Neural cell (in vitro differentiated cells): ENCODE data around the gene HS6ST2.

Source experiments
- EP300 ChIP-seq: fragments of 450-650 bp; conservative IDR thresholded peaks from 2 replicates; pipeline ENCODE4 v1.6.1; 2014; ENCODE audit warnings: antibody characterized with exemption, mild to moderate bottlenecking, moderate library complexity; ENCODE audit not compliant: poor library complexity, severe bottlenecking
- EZH2 ChIP-seq: fragments of 200-600, 300-800 bp; shearing (Covaris generic), sonication (generic); IDR thresholded peaks from 2 replicates; pipeline ENCODE4 v1.6.1; 2014; ENCODE audit warnings: antibody characterized with exemption, low read length, borderline replicate concordance, mild to moderate bottlenecking; ENCODE audit not compliant: insufficient read depth, poor library complexity, severe bottlenecking
- MXI1 ChIP-seq: fragments of 450-650 bp; conservative IDR thresholded peaks from 2 replicates; pipeline ENCODE4 v1.6.1; 2014; ENCODE audit warnings: antibody characterized with exemption, mild to moderate bottlenecking; ENCODE audit not compliant: poor library complexity, severe bottlenecking
- POLR2AphosphoS5 ChIP-seq: IDR thresholded peaks from 2 replicates; pipeline ENCODE4 v1.6.1; 2012
- RAD21 ChIP-seq: fragments of 450-650 bp; conservative IDR thresholded peaks from 2 replicates; pipeline ENCODE4 v1.6.1; 2014; ENCODE audit warnings: antibody characterized with exemption, mild to moderate bottlenecking, moderate library complexity
- SMC3 ChIP-seq: fragments of 450-650 bp; conservative IDR thresholded peaks from 2 replicates; pipeline ENCODE4 v1.6.1; 2014; ENCODE audit warnings: antibody characterized with exemption, mild to moderate bottlenecking, moderate library complexity; ENCODE audit not compliant: poor library complexity
- TAF1 ChIP-seq: IDR thresholded peaks from 2 replicates; pipeline ENCODE4 v1.6.1; 2012; ENCODE audit warnings: low read depth
- TF ChIP-seq, protein P1 (sequence below): fragments of 450-650 bp; IDR thresholded peaks from 2 replicates; pipeline ENCODE4 v1.5.1; 2014; ENCODE audit warnings: antibody characterized with exemption, mild to moderate bottlenecking, moderate library complexity; ENCODE audit not compliant: poor library complexity, severe bottlenecking
- TF ChIP-seq, protein P2 (sequence below): IDR thresholded peaks from 2 replicates; pipeline ENCODE4 v1.6.1; 2012; ENCODE audit warnings: borderline replicate concordance

DNA sequence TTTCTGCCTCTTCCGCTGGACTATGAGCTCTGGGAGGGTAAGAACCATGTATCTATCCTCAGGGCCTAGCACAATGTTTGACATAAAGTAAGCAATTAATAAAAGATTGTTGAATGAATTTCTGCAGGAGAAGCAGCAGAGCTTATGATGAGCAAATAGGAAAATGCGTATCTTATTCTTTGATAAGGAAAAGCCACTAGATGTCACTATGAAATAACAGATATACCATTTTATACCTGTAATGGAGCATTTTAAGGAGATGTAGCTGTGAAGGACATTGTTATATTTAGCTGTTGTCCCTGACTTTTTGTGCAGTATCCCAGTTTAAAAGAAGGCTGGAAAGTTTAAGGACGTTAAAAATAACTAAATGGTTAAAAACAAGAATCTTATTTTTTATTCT lies 322.3 kb downstream of the HS6ST2 start:
- TF ChIP-seq, protein P1, sequence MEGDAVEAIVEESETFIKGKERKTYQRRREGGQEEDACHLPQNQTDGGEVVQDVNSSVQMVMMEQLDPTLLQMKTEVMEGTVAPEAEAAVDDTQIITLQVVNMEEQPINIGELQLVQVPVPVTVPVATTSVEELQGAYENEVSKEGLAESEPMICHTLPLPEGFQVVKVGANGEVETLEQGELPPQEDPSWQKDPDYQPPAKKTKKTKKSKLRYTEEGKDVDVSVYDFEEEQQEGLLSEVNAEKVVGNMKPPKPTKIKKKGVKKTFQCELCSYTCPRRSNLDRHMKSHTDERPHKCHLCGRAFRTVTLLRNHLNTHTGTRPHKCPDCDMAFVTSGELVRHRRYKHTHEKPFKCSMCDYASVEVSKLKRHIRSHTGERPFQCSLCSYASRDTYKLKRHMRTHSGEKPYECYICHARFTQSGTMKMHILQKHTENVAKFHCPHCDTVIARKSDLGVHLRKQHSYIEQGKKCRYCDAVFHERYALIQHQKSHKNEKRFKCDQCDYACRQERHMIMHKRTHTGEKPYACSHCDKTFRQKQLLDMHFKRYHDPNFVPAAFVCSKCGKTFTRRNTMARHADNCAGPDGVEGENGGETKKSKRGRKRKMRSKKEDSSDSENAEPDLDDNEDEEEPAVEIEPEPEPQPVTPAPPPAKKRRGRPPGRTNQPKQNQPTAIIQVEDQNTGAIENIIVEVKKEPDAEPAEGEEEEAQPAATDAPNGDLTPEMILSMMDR, result peak; percentile 69
- TF ChIP-seq EZH2, result no peak
- peak; percentile 77 for TF ChIP-seq SMC3
- no peak for TF ChIP-seq POLR2AphosphoS5
- TF ChIP-seq, protein P2, sequence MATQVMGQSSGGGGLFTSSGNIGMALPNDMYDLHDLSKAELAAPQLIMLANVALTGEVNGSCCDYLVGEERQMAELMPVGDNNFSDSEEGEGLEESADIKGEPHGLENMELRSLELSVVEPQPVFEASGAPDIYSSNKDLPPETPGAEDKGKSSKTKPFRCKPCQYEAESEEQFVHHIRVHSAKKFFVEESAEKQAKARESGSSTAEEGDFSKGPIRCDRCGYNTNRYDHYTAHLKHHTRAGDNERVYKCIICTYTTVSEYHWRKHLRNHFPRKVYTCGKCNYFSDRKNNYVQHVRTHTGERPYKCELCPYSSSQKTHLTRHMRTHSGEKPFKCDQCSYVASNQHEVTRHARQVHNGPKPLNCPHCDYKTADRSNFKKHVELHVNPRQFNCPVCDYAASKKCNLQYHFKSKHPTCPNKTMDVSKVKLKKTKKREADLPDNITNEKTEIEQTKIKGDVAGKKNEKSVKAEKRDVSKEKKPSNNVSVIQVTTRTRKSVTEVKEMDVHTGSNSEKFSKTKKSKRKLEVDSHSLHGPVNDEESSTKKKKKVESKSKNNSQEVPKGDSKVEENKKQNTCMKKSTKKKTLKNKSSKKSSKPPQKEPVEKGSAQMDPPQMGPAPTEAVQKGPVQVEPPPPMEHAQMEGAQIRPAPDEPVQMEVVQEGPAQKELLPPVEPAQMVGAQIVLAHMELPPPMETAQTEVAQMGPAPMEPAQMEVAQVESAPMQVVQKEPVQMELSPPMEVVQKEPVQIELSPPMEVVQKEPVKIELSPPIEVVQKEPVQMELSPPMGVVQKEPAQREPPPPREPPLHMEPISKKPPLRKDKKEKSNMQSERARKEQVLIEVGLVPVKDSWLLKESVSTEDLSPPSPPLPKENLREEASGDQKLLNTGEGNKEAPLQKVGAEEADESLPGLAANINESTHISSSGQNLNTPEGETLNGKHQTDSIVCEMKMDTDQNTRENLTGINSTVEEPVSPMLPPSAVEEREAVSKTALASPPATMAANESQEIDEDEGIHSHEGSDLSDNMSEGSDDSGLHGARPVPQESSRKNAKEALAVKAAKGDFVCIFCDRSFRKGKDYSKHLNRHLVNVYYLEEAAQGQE, result no peak
- TF ChIP-seq RAD21, result peak; percentile 78
- no peak for TF ChIP-seq TAF1
- TF ChIP-seq EP300, result no peak
- no peak for TF ChIP-seq MXI1
